ENCODE results near the gene GRK4. TPM values are rescaled to one million over a fixed set of nuclear protein-coding genes. Genes with fewer than 3 reads are reported as not detected.

Gene GRK4
- total and polyA plus RNA-seq, 2 of the 8 experiments (the other 6 are each of a cell fraction or from before 2014, with no cell fraction given): 0.77 to 1.8 TPM

DNA sequence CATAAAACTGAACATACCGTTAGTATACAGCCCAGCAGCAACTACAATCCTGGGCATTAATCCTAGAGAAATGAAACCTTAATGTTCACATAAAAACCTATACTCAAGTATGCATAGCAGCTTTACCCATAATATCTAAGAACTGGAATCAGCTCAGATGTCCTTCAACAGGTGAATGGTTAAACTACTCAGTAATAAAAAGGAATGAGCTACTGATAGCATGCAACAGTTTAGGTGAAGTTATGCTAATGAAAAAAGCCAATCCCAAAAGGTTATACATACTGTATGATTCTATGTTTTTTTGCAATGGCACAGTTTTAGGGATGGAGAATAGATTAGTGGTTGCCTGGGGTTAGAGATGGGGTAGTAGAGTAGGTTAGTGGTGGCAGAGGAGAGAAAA, 120.4 kb downstream of the GRK4 start:
- H3K9ac ChIP-seq (replicated peaks in 1 of 4; ENCODE audit: extremely low read depth in 1 of 4, low read depth in 3 of 4, low read length in 3 of 4): no peak overlapping the region
- no peaks in the 10 kb centered on the region for H3K27me3 ChIP-seq (replicated peaks in 1 of 4; ENCODE audit: control insufficient read depth in 3 of 4, extremely low read depth in 1 of 4, insufficient read depth in 3 of 4, low read length in 3 of 4)
- no peak overlapping the region for H3K18ac ChIP-seq (ENCODE audit: extremely low read depth, low read length)
- TF ChIP-seq SUZ12 (IDR thresholded peaks at IDR 0.05; ENCODE audit: low read length) (no peak), PHF8 (conservative IDR thresholded peaks at IDR 0.05; ENCODE audit: low read depth, low read length) (no peak), GTF2F1 (IDR thresholded peaks at IDR 0.05; ENCODE audit: borderline replicate concordance, low read depth, low read length) (no peak), TAF7 (optimal IDR thresholded peaks at IDR 0.05; ENCODE audit: borderline replicate concordance, low read depth, low read length) (no peak), CHD1 (IDR thresholded peaks at IDR 0.05; ENCODE audit: low read depth, low read length) (no peak)
- TF ChIP-seq, protein P1, sequence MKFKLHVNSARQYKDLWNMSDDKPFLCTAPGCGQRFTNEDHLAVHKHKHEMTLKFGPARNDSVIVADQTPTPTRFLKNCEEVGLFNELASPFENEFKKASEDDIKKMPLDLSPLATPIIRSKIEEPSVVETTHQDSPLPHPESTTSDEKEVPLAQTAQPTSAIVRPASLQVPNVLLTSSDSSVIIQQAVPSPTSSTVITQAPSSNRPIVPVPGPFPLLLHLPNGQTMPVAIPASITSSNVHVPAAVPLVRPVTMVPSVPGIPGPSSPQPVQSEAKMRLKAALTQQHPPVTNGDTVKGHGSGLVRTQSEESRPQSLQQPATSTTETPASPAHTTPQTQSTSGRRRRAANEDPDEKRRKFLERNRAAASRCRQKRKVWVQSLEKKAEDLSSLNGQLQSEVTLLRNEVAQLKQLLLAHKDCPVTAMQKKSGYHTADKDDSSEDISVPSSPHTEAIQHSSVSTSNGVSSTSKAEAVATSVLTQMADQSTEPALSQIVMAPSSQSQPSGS (IDR thresholded peaks at IDR 0.05; ENCODE audit: low read length): no peak
- TF ChIP-seq, protein P2, sequence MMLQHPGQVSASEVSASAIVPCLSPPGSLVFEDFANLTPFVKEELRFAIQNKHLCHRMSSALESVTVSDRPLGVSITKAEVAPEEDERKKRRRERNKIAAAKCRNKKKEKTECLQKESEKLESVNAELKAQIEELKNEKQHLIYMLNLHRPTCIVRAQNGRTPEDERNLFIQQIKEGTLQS (IDR thresholded peaks at IDR 0.05; ENCODE audit: insufficient read depth, low read depth, low read length): no peak
- H4K5ac ChIP-seq (ENCODE audit: insufficient read length, low read depth, low read length): no peak overlapping the region
- WGBS, 2 experiments (ENCODE audit: extremely low coverage in 1 of 2, insufficient coverage in 1 of 2, insufficient read length in 1 of 2, insufficient replicate concordance in 2 of 2, low coverage in 1 of 2, low lambda C conversion rate in 2 of 2, missing lambda C conversion rate in 1 of 2): 88% methylated on average over 1 of the region's 1 CpG; no CpG with 5 or more reads in 1 of the 2 experiments
- H2BK120ac ChIP-seq (replicated peaks; ENCODE audit: low read depth, low read length): no peak overlapping the region
- H3K4me1 ChIP-seq (replicated peaks in 1 of 4; ENCODE audit: control insufficient read depth in 3 of 4, insufficient read depth in 4 of 4, low read length in 3 of 4): no peaks in the 10 kb centered on the region
- ChIA-PET POLR2A (ENCODE audit: partially characterized antibody) (interaction anchor here (1.0 to 1.5 kb wide), 2 partner anchors 10 kb away, joined by 3 to 4 read pairs; partner anchors contain the start of genes HTT and HTT-AS), CTCF (ENCODE audit: partially characterized antibody) (interaction anchor here (1.0 kb wide), 1 partner anchor 13 kb away, joined by 3 read pairs; no protein-coding TSS in a partner anchor)
- H2BK15ac ChIP-seq (ENCODE audit: low read length): no peak overlapping the region
- H2BK5ac ChIP-seq (ENCODE audit: low read depth, low read length): no peak overlapping the region
- H4K91ac ChIP-seq (replicated peaks; ENCODE audit: insufficient read length, low read length): no peak overlapping the region
- FAIRE-seq (no peak), DNase-seq (ENCODE audit: low read depth in 1 of 2, low spot score in 2 of 2) (no peak)
- no peak overlapping the region for H3K4ac ChIP-seq (replicated peaks; ENCODE audit: insufficient read length, low read depth, low read length)
- no peak overlapping the region for H2BK20ac ChIP-seq (ENCODE audit: low read length)
- H3K56ac ChIP-seq (replicated peaks; ENCODE audit: insufficient read length, low read depth, low read length): no peak overlapping the region
- H4K8ac ChIP-seq (ENCODE audit: extremely low read depth, insufficient read depth, low read length): no peak overlapping the region
- H3K14ac ChIP-seq (ENCODE audit: insufficient read length): no peak overlapping the region
- no peak overlapping the region for H2AK5ac ChIP-seq (ENCODE audit: low read depth, low read length)
- no peaks in the 10 kb centered on the region for H3K9me3 ChIP-seq (ENCODE audit: insufficient read depth in 2 of 2, low read depth in 1 of 2, low read length in 1 of 2)
- no peak overlapping the region for H3K27ac ChIP-seq (ENCODE audit: low read depth, low read length)
- H2AFZ ChIP-seq (ENCODE audit: low read length): no peak overlapping the region
- peaks cover 14 to 81% of the 10 kb centered on the region in 2 experiments for H3K79me2 ChIP-seq (ENCODE audit: control insufficient read depth in 1 of 2, insufficient read depth in 2 of 2, low read length in 2 of 2)
- H2BK12ac ChIP-seq (ENCODE audit: low read depth, low read length): no peak overlapping the region
- H3K23ac ChIP-seq (ENCODE audit: insufficient read length): no peak overlapping the region
- H3K36me3 ChIP-seq (ENCODE audit: control insufficient read depth in 2 of 4, insufficient read depth in 4 of 4, low read length in 3 of 4): peaks cover 0 to 11% (median 2%) of the 10 kb centered on the region in 4 experiments; a peak in 3 of 8 replicates
- peaks cover 6 to 12% of the 10 kb centered on the region in 2 experiments for H4K20me1 ChIP-seq (replicated peaks in 1 of 2; ENCODE audit: control insufficient read depth in 1 of 2, insufficient read depth in 2 of 2, low read length in 2 of 2)
- H3K79me1 ChIP-seq (ENCODE audit: low read depth, low read length): peaks cover 14% of the 10 kb centered on the region
- H3K4me2 ChIP-seq (ENCODE audit: insufficient read depth in 1 of 2, low read depth in 2 of 2, low read length in 2 of 2): no peak overlapping the region
- H3K23me2 ChIP-seq (ENCODE audit: low read depth, low read length): no peaks in the 10 kb centered on the region; the same call in 1 of the 2 replicates
- H3K4me3 ChIP-seq (ENCODE audit: extremely low read depth in 1 of 4, insufficient read depth in 2 of 4, low read depth in 3 of 4, low read length in 4 of 4): no peak overlapping the region
